NCI-H2107 (cell line): ENCODE measurements around the gene FDCSP.
"Not testable (repeated sequence)": the region's sequence is repeated elsewhere in the genome, so short reads cannot be mapped to it uniquely, and the experiment has no call there.

Experiments used
- DNase-seq: peaks from one replicate; lab custom pipeline; 2025; lab: John Stamatoyannopoulos, UW

FDCSP gene

GRCh38 chr4:70225824-70226223 lies at the start of gene FDCSP:
TSS of gene FDCSP (plus strand) at chr4:70226124. CDS start at chr4:70231195, 5,071 bp downstream.
- DNase-seq: no peak

DNA sequence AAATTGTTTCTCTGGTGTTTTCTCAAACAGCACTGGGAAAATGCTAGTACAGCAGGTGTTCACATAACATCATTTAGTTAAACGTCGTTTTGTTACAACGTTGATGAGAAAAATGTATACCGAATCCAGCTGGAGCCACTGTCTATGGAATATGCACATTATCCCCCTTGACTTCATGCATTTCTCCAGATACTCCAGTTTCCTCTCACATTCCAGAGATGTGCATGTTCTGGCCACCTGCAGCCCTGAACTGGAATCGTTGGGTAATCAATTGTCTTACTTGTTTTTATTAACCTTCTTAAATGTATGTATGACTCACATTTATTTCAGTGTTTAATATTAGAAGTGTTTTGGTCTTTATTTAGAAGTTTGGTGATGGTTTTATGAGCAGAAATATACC lies 48.8 kb upstream of the FDCSP start:
- no peak for DNase-seq

DNA sequence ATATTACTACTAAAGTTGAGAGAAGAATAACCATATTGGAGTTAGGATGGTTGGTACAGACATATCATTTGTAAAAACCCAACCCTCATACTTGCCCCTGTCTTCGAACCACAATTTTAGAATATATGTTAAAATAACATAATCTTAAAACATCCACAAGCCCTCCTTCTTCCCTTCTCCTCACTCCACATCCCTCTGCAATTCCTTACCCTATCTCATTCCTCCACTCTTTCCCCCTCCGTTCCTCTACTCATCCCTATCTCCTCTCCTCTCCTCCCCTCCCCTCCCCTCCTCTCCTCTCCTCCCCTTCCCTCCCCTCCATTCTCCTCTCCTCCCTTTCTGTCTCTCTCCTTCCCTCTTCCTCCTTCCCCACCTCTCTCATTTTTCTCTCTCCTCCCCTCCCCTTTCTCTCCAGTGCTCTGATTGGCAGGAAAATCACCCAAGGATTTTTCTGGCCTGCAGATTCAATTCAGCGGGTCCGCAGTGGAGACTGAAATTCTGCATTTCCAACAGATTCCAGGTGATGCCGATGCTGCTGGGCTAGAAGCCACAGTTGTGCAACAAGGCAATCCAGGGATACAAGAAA lies 47.8 kb upstream of the FDCSP start:
- no peak for DNase-seq

- DNase-seq: no peak
These were observed 46.1 kb upstream of the FDCSP start for GRCh38 chr4:70179811-70180210.

GRCh38 chr4:70181864-70182263 lies 44.1 kb upstream of the FDCSP start:
- no peak for DNase-seq

- DNase-seq: no peak
These were observed 43.3 kb upstream of the FDCSP start for GRCh38 chr4:70182517-70183167.

DNA sequence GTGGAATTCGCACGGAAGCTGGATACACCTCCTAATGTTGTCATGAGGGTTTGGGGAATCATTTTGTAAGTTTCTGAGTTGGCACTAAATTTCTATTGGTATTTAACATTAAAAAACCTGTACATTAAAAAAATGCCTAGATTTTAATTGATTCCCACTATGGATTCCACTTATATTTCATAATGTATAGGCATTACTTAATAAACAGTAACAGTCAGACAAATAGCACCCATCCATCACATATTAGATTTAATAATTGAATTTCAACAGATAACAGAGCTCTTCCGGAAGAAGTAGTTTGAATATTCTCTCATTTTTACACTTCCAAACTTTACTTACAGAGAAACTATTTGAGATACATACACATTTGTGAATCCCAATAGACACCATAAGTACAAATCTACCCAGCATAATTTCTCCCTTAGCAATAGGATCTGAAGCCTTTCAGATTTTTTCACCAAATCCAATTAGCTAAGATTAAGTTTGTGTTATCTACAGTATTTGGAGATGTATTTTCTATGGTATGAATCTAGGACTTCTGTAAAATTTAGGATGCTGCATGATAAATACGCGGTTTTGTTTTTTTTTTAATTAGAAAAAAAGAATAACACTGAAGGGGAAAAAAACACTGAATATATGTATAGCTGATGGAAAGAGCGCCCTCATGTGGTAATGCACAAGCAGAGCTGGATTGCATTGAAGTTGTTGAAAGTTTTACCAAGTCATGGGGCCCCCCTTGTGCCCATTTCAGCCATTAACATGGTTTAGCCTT lies 42.6 kb upstream of the FDCSP start:
- no peak for DNase-seq

DNA sequence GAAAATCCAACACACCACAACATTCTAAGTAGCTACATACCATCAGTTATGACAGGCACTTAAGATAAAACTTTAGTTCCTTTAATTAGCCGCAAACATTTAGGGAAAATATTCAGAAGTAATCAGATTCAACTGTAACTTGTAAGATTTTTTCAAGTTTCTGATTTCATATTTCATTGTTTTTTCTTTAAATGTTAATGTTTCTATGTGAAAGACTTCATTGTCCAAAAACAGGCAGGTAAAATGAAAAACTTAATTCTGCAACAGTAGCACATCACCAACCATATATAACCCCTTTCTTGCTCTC lies 42.0 kb upstream of the FDCSP start:
- DNase-seq: no peak

DNA sequence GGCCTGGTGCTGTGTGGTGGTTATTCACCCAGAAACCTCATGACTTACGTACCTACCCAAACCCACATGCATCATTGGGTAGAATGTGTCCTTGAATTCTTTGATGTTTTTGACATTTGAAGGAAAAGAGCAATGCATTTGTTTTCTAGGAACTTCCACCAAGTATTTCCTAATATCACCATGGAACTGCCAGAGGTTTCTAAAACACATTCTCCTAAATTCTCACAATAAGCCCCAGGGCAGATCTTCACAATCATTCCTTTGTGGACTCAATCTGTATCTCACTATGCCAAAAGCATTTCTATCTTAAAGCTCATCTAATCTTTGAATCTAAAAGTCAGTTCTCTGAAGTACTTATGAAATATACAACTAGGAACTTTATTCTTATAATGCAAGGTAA lies 38.7 kb upstream of the FDCSP start:
- no peak for DNase-seq

DNA sequence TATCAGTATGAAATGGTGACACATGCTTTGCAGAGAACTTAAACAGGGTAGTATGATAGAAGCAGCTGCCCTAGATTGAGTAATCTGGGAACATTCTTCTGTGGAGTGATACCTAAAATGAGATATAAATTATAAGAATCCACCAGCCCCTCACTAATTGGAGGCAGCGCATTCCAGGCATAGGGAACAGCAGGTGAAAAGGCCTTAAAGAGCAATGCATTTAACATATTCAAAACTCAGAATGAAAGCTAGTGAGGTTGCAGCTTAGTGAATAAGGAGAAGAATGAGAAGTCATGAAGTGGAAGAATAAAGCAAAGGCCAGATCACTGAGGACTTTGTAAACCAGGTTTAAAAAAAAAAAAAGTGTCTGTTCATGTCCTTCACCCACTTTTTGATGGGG lies 35.3 kb upstream of the FDCSP start:
- DNase-seq: no peak

GRCh38 chr4:70191647-70192046 lies 34.3 kb upstream of the FDCSP start:
- no peak for DNase-seq

DNA sequence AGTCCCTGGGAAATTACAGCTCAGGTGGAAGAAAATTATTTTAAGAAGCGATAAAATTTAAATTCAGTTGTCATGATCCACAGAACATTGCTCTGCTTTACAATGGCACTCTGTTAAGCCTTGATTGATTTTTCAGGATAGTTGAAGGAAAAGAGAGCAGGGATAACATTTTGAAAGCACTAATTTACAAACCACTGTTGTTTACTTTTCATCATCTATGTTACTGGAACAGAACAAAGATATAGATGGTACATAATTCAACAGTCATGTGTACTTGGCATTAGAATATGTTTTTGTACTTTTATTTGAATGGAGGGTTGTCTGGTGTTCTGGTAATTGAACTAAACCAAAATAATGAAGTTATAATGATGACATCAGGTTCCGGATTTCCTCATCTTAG lies 33.0 kb upstream of the FDCSP start:
- DNase-seq: no peak

DNA sequence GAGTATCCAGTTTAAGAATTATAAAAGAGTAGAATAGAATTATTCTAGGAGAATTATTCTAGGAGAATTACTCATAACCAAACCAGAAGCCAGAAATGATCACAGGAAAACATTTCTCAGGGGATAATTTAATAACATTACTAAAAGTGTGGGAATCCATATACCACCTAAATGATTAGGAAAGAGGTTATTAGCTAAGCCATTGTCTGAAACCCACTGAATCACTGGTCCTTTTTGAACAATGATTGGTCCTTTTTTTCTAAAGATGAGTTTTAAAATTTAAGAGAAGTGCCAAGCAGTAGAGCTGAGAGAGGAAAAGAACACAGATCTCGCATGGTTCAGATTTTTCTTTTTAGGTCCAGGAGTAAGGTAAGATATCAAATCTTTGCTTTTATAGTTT lies 30.5 kb upstream of the FDCSP start, which contains the start of gene ODAM:
Gene ODAM (plus strand): TSS at position 301 of the 400 bp plus-strand sequence. CDS start 819 bp downstream, outside the sequence.
- DNase-seq: no peak

- no peak for DNase-seq
These were observed 29.1 kb upstream of the FDCSP start for GRCh38 chr4:70196857-70197256.

DNA sequence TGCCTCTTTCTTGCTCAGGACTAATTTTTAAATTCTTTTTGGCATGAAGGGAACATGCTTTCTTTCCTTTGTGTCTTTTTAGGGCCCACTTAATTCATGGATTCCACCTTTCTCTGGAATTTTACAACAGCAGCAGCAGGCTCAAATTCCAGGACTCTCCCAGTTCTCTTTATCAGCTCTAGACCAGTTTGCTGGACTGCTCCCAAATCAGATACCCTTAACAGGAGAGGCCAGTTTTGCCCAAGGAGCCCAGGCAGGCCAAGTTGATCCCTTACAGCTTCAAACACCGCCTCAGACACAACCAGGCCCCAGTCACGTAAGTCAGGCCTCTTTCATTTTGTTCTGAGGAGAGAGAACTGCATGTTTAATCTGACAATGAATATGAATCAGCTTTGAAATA lies 28.1 kb upstream of the FDCSP start:
- no peak for DNase-seq

GRCh38 chr4:70203601-70204000 lies 22.3 kb upstream of the FDCSP start:
- DNase-seq: no peak

DNA sequence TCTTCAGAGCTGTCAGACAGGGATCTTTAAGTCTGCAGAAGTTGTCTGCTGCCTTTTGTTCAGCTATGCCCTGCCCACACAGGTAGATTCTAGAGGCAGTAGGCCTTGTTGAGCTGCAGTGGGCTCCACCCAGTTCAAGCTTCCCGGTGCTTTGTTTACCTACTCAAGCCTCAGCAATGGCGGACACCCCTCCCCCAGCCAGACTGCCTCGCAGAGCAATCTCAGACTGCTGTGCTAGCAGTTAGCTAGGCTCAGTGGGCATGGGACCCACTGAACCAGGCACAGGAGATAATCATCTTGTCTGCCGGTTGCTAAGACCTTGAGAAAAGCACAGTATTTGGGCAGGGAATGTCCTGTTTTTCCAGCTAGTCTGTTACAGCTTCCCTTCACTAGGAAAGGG lies 13.2 kb upstream of the FDCSP start:
- DNase-seq: not testable (repeated sequence)

DNA sequence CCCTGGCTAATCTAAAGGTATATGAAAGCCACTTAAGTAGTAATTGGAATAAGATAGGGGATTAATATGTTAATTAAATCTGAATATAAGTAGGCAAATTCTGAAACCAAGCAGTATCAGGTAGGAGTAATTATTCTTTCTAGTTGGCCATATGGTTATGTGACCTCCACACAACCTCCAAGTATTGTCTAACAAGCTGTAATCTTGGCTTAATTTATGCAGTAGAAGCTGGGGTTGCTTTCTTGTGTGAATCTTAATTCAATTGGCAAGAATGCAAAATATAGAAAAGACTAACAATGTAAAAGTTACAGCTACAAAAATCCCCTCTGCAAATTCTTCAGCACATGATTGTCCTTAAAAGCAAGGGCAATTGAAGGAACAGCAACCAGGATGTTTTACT lies 9.8 kb upstream of the FDCSP start:
- not testable (repeated sequence) for DNase-seq

GRCh38 chr4:70216550-70216949 lies 9.4 kb upstream of the FDCSP start:
- not testable (repeated sequence) for DNase-seq

DNA sequence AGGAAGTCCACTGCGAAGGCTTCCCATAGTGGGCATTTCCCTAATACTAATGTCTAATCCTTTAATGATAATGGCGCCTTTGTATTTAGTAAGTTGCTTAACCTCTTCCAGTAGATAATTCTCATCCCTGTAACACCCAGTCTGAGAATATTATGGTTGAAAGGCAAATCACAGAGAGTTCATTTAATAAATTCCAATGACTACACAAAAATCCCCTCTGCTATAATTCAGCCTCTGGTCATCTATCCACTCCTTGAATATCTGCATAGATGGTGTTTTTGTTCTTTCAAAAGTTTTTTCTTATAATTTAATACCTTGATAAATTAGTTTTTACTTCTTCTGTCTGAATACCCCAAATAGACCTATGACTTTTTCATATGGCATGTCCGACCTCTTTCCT lies 4.5 kb upstream of the FDCSP start:
- not testable (repeated sequence) for DNase-seq

- not testable (repeated sequence) for DNase-seq
These were observed 4.1 kb upstream of the FDCSP start for GRCh38 chr4:70221818-70222217.

DNA sequence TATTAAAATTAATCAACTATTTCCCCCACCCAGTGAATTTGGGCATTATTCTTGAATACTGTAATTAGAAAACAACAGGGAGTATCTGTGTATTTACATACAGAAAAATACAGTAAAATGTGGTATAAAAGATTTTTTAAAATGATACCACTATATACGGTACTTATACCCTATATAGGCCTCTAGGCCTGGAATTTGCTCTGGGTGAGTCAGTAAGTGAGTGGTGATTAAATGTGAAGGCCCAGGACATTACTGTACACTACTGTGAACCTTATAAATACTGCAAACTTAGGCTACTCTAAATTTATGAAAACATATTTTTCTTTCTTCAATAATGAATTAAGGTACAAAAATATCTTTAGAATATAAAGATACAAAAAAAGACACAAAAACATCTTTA lies 10.2 kb downstream of the FDCSP start:
- DNase-seq: no peak

GRCh38 chr4:70239131-70239883 lies 13.4 kb downstream of the FDCSP start:
- no peak for DNase-seq
